Neutrophil (primary cell): ENCODE data around the gene KLRF1.

Source experiments
- H3K27ac ChIP-seq: fragments of 200-600 bp; sonication (generic); 2 replicates; pipeline ENCODE4 v1.5.1; 2016; ENCODE audit warnings: mild to moderate bottlenecking, moderate library complexity
- H3K27me3 ChIP-seq: fragments of 200-600 bp; sonication (generic); 2 replicates; pipeline ENCODE4 v1.6.0; 2016; ENCODE audit warnings: mild to moderate bottlenecking
- H3K36me3 ChIP-seq: fragments of 200-600 bp; sonication (generic); 2 replicates; pipeline ENCODE4 v1.5.1; 2017
- H3K4me1 ChIP-seq, 2 experiments: fragments of 200-600 bp in 1 of 2; sonication (generic) in 1 of 2; 1 replicate in 1 of 2; 2 replicates in 1 of 2; pipeline versions ENCODE4 v1.5.1 to v1.6.1; 2013 to 2016; ENCODE audit warnings: low read depth in 1 of 2, low read length in 1 of 2, mild to moderate bottlenecking in 1 of 2, moderate library complexity in 1 of 2; ENCODE audit not compliant: control insufficient read depth in 1 of 2, insufficient read depth in 1 of 2
- H3K4me3 ChIP-seq, 2 experiments: fragments of 200-600 bp in 1 of 2; sonication (generic) in 1 of 2; 1 replicate in 1 of 2; 2 replicates in 1 of 2; pipeline ENCODE4 v1.5.1; 2013 to 2016; ENCODE audit warnings: low read depth in 1 of 2, low read length in 1 of 2, mild to moderate bottlenecking in 1 of 2, moderate library complexity in 1 of 2
- H3K9me3 ChIP-seq: fragments of 200-600 bp; sonication (generic); 2 replicates; pipeline ENCODE4 v1.5.1; 2016
- CTCF ChIP-seq: fragments of 200-600 bp; sonication (generic); IDR thresholded peaks from 2 replicates; pipeline ENCODE4 v1.5.1; 2016; ENCODE audit warnings: antibody characterized with exemption

KLRF1 gene

GRCh38 chr12:9799961-9800360 lies 27.3 kb upstream of the KLRF1 start:
- H3K4me1 ChIP-seq = no peaks in the 10 kb centered on the region
- no peak for TF ChIP-seq CTCF
- no peaks in the 10 kb centered on the region for H3K27me3 ChIP-seq
- no peak overlapping the region for H3K4me3 ChIP-seq
- H3K9me3 ChIP-seq = no peaks in the 10 kb centered on the region
- no peaks in the 10 kb centered on the region for H3K36me3 ChIP-seq
- no peak overlapping the region for H3K27ac ChIP-seq

- no peaks in the 10 kb centered on the region for H3K27me3 ChIP-seq
- no peak overlapping the region for H3K4me3 ChIP-seq
- no peaks in the 10 kb centered on the region for H3K9me3 ChIP-seq
- TF ChIP-seq CTCF = no peak
- no peaks in the 10 kb centered on the region for H3K36me3 ChIP-seq
- H3K27ac ChIP-seq = no peak overlapping the region
- peaks cover 11 to 12% of the 10 kb centered on the region in 2 experiments for H3K4me1 ChIP-seq
Measured at GRCh38 chr12:9805883-9806282, 21.4 kb upstream of the KLRF1 start.

GRCh38 chr12:9806714-9807113 lies 20.6 kb upstream of the KLRF1 start:
- Histone ChIP-seq H3K4me3 (no peak overlapping the region), H3K27ac (no peak overlapping the region), H3K4me1 (peaks cover 19 to 21% of the 10 kb centered on the region in 2 experiments), H3K36me3 (no peaks in the 10 kb centered on the region), H3K27me3 (no peaks in the 10 kb centered on the region), H3K9me3 (no peaks in the 10 kb centered on the region)
- no peak for TF ChIP-seq CTCF

GRCh38 chr12:9808504-9808903 lies 18.8 kb upstream of the KLRF1 start:
- Histone ChIP-seq H3K27me3 (no peaks in the 10 kb centered on the region), H3K4me3 (no peak overlapping the region), H3K27ac (no peak overlapping the region), H3K9me3 (no peaks in the 10 kb centered on the region), H3K36me3 (no peaks in the 10 kb centered on the region), H3K4me1 (peaks cover 22 to 25% of the 10 kb centered on the region in 2 experiments)
- no peak for TF ChIP-seq CTCF

- Histone ChIP-seq H3K27ac (no peak overlapping the region), H3K4me1 (peaks cover 28 to 33% of the 10 kb centered on the region in 2 experiments), H3K9me3 (no peaks in the 10 kb centered on the region), H3K4me3 (no peak overlapping the region), H3K27me3 (no peaks in the 10 kb centered on the region), H3K36me3 (no peaks in the 10 kb centered on the region)
- TF ChIP-seq CTCF = no peak
Measured at GRCh38 chr12:9809338-9809737, 17.9 kb upstream of the KLRF1 start.

GRCh38 chr12:9809866-9810265 lies 17.4 kb upstream of the KLRF1 start:
- no peaks in the 10 kb centered on the region for H3K9me3 ChIP-seq
- no peaks in the 10 kb centered on the region for H3K36me3 ChIP-seq
- H3K27ac ChIP-seq = peak overlapping the region; percentile 61

More at GRCh38 chr12:9809866-9810265, 17.4 kb upstream of the KLRF1 start:
- Histone ChIP-seq H3K27me3 (no peaks in the 10 kb centered on the region), H3K4me1 (peaks cover 28 to 34% of the 10 kb centered on the region in 2 experiments), H3K4me3 (no peak overlapping the region)
- no peak for TF ChIP-seq CTCF
